GM19025 (cell line): Measurements from ENCODE around the gene B4GALT6.

Source experiments
- ATAC-seq: cut with Tn5 transposase; IDR thresholded peaks from one replicate; pipeline ENCODE4 v1.9.1; 2021; ENCODE audit warnings: mild to moderate bottlenecking, low read depth, moderate library complexity; ENCODE audit not compliant: unreplicated experiment

B4GALT6 gene

DNA sequence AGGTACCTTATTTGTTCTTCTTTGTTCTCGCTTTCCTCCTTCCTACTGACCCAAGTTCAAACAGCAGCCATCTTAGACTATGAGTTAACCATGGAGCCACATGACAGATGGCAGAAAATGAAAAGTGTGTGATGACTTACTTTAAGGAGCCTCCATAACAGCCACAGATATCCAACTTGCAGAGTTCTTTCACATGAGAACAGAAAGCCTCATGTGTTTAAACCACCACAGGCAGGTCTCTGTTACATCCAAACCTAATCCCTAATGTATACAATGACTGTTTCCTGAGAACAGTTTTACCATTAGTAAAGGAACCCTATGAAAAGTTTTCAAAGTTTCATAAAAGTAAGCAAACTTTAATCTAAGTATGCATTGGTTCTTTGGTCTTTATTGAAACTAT, 20.3 kb downstream of the B4GALT6 start:
- no peak for ATAC-seq

DNA sequence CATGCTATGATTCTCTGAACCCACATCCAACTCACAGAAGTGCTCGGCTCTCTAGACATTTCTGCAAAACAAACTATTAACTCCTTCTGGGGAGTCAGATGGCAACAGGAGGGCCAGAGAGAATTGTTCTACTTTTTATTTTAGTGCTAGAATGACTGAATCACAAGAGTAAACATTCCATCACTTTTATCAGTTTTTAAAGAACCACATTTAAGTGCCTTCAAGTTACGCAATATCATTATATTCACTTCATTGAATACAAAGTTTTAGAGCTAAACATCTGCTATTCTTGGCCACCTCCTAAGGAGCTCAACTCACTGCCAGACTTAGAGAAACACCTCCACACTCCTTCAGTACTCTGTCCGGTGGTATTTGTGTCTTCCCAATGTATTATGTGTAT, 22.4 kb downstream of the B4GALT6 start:
- ATAC-seq = no peak

DNA sequence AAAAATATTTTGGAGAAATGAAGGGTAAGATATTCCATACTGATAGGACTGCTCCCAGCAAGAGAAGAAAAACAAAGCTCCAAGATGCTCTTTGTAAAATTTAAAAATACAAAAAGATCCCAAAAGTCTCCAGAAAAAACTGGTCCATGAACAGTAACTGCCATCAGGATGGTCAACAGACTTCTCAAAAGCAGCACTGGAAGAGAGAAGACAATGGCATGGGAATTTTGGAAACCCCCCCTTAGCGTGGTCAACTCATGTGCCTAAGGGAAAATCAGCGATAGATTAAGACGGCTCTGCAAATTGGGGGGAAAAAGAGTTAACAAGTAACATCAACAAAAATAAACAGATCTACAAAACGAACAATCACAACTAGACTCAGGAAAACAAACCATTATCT, 23.6 kb downstream of the B4GALT6 start:
- ATAC-seq = no peak

DNA sequence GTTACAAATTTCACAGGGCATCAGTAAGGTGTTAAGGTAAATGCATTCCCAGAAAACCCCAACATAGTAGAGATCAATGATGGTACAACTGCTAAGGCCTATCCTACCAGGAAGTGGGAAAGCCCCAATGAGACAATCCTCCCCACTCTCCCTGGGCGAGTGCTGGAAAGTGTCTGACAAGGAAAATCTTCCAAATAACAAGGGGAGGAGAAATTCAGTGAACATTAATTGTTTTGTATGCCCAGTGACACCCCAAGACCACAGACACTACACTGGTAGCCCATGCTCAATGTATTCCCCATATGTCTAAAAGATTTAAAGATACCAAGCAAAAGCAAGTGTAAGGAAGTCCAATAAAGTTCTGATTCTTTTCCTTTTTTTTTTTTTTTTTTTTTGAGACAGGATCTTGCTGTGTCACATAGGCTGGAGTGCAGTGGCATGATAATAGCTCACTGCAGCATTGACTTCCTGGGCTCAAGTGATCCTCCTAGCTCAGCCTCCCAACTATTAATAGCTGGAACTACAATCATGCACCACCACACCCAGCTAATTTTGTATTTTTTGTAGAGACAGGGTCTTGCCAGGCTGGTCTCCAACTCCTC, 24.7 kb downstream of the B4GALT6 start:
- ATAC-seq = no peak

DNA sequence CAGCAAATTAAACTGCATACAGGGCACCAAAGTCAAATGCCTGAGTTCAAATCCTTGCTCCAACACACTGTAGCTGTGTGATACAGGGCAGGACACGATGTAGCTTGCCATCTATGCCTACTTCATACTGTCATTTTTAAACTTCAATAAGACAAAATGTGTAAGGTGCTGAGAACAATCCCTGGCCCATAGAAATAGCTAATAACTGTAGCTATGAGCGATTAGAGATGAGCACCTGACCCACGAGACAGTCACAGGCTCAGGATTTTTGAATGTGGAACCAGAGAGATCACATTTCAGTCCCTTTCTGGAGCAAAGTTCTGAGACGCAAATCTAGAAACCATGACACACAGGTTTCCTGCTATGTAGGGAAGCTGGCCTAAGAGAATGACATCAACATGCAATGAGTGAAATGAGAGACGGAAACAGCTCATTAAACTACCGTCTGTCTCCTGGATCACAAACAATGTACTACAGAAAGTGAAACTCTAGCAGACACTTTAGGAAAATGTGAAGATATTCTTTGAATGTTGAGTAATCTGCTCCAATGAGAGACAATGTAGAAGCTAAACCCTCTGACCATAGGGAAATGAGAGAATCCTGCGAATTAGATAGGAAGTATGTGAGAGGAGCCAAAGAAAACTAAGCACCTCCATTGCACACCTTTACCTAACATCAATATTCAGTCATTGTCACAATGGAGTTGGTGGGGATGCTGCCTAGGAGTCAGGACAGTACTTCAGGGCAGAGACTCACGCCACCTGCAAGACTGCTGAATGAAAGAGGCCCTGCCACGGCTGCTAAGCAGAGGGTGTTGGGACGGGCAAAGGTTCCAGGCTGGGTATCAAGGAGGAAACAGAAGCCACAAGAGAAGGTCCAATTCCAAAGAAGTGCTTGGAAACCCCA, 25.5 kb downstream of the B4GALT6 start:
- ATAC-seq = peak; percentile 49

DNA sequence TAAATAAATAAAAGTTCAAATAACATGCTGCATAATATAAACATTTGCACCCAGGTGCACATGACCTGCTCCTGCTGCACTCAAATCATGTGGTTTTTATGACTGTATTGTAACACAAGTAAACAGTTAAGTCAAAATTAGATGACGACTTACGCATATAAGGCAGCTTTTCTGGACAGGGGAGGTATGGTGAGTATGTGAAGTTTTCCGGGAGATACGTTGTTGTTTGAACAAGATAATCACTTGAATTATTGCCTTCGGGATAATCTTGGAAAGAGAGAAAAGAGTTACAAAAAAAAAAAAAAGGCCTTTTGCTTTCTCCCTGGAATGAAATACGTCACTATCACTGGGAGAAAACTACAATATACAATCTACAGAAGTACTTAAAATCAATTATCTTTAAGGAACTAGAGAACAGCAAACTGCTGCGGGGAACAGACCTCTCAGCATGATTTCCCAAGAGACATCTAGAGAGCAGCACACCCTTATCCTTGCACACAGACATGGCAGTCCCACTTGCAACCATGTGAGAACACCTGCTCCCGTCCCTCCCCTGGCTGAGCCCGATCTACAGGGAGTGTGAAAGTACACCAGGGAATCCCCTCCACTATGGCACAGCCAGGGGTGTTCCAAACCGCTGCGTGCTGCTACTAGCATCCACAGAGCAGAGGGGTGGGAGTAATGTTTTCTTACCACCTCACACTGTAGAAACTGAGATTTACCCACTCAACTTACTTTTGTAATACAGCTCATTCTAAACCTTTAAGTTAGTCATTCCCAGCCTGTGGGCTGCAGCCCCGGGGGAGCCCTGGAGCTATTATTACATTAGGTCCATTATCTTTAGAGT, 26.3 kb downstream of the B4GALT6 start:
- ATAC-seq = peak; percentile 81

DNA sequence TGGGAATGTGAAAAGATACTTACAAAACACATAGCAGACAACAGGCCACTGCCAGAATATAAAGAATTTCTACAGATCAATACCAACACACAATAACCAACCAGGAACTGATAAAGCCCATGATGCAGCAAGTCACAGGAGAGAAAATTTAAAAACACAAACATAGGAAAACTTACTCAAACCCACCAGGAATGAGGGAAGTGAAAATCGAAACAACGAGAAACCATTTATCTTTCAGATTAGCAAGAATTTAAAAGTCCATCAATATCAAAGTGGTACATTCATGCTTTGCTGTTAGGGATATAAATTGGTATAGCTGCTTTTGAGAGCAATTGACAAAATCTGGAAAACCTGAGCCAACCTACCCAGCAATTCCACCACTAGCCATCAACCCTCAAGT, 27.6 kb downstream of the B4GALT6 start:
- ATAC-seq = no peak

DNA sequence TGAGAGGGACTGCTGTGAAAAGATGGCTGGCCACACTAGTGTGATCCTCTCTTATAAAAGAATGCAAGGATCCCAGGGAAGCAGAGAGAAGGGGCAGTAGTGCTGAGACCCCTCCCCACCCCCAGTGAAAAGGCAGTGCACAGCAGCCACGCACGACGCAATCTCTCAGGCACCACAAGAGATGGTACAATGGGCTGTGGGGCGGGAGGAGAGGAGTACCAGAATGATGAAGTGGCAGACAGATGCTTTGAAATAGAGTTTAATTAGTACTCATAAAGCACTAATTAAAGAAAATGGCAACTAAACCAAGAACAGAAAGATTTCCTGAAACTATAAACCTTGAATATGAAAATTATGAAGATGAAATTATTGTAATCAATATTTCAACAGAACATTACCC, 29.0 kb downstream of the B4GALT6 start:
- no peak for ATAC-seq

DNA sequence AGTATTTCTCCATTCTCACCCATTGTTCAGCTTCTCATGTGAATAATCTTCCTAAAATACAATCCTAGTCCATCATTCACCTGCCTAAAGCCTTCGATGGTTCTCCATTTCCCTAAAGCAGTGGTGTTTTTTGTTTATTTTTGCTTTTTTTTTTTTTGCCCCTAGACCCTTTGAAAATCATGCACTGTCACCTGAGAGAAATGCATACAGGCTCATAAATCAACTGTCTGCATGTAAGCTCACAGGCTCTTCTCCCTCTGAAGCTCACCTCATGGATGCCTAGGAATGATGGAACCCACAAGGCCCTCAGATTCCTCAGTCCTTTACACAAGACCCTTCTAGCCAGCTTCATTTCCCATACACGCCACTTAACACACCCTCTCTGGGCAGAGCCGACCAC, 31.5 kb downstream of the B4GALT6 start:
- ATAC-seq = no peak

DNA sequence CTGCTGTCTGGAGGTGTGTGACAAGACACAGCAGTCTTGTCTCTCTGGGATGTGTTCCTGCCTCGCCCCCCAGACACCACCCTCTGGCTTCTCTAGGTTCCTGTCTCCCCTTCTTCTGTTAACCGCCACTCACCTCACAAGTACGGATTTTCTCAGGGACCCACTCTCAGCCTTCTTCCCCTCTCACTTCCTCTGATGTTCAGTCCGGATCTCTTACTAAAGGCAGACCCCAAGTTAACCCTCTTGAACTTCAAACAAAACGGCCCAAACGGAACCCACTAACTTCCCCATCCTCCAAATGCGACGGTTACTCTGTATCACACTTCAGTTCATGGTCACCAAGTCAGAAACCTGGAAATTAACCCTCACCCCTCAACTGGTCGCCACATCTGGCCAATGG, 32.0 kb downstream of the B4GALT6 start:
- no peak for ATAC-seq

DNA sequence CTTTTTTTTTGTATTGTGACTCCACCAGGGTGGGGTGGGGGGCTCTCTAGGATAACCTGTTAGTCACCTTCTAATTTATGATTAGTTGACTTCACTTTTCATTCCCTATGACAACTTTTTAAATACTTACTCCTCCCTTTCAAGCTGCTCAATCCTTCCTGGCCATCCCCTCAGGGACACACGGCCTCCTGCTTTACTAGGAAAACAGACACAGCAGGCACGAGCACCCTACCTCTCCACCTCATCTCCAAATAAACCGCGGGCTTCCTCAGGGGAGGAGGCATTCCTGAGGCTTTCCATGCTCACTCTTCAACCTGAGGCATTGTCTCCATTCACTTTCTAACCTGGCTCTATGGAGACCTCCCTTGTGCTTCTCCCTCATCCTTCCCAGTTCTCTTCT, 33.0 kb downstream of the B4GALT6 start:
- ATAC-seq = no peak

DNA sequence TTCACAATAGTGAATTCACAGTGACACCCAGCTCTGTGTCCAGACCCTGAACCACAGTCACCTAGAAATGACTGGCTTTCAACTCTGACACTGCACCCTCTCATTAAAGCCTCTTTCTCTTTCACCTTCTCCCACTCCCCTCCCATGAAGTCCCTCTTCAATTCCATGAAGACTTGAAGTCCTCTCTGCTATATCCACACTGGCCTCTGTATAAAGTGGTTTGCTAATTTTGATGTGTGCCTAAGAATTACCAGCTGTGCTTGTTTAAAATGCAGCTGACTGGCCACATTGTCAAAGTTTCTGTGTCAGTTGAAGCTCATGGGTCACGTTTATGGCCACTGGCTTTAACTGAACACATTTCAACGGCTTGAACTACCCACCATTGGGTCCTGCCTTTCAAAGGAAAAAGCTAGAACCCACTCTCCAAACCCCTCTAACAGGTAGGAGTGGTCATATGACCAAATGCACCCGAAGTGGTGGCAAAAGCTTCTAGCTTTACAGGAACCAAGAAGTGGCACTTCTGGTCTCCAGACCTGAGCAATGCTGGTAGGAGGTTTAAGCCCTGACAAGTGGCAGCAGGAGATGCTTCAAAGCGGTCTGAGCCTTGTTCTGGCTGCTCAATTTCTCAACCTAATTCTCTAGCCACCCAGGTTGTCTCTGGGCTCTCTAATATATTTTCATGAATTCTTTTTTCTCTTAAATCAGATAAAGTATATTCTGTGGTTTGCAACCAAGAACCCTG, 34.2 kb downstream of the B4GALT6 start:
- ATAC-seq = peak; percentile 42

DNA sequence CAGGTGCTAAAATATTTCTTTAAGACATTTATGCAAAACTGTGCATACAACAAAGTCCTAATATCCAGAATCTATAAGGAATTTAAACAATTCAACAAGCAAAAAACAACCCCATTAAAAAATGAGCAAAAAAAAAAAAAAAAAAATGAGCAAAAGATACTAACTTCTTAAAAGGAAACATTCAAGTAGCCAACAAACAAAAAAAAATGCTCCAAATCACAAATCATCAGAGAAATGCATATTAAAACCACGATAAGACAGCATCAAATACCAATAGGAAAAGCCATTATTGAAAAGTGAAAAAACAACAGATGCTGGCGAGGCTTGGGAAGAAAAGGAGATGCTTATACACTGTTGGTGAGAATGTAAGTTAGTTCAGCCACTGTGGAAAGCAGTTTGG, 34.9 kb downstream of the B4GALT6 start:
- ATAC-seq = no peak

DNA sequence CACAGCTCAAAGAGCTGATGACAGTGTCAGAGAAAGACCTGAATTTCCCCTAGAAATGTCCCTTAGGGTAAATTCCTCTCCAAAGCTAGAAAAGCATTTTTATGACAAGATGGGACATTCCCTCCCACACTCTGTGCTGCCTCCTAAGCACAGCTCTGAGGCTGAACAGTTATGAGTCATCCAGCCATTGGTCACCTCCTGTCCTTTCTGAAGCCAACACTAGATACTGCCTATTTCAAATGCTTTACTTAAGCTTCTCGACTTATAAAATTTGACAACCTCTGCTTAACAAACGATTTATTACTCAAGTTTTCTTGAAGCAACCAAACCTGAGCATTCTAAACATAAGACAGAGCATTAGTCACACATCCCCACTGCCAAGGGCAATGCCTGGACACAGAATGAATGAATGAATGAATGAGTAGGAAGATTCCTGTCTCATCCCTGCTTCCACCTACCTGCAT, 35.4 kb downstream of the B4GALT6 start:
- peak; percentile 66 for ATAC-seq

DNA sequence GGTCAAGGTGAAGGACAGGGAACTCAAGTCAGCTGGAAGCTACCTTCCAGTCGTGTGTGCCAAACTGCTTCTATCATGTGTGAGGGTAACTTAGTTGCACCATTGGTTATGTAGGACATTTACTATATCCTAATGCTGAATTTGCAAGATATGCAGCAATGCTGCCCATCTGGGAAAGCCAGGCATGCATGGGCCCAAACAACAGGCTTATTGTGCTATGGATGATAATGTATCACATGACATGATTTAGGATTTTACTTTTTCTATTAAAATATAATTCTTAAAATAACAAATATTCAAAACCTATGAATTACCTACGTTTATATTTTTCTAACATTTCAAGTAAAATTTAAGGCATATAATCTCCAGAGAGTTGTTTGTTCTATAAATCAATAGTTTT, 35.9 kb downstream of the B4GALT6 start:
- no peak for ATAC-seq

DNA sequence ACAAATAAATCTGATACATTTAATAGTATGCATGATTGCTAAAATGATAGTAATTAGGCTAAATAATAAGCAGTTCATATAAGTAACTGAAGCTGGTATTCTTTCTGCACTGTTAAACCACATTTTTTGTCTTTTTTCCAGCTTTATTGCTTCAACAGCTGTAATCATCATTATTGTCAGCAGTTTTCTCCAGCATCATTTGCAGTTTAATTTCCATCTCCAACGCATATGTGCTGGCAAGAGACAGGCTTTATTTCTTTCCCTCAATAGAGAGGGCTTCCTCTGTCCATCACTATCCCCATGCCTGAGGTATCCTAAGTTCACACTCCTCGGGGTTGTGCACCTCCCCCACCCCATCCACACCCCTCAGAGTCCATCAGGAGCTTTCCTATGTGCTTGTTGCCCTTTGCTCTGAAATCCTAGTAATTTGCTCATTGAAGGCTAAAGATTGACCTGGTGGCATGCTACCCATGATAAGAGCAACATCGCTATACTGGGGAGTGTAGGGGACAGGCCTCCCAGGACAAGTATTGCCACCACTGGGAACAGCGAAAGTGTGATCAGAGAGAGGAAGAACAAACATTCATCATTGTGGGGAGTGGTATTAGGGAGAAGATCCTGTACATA, 37.1 kb downstream of the B4GALT6 start:
- ATAC-seq = no peak

DNA sequence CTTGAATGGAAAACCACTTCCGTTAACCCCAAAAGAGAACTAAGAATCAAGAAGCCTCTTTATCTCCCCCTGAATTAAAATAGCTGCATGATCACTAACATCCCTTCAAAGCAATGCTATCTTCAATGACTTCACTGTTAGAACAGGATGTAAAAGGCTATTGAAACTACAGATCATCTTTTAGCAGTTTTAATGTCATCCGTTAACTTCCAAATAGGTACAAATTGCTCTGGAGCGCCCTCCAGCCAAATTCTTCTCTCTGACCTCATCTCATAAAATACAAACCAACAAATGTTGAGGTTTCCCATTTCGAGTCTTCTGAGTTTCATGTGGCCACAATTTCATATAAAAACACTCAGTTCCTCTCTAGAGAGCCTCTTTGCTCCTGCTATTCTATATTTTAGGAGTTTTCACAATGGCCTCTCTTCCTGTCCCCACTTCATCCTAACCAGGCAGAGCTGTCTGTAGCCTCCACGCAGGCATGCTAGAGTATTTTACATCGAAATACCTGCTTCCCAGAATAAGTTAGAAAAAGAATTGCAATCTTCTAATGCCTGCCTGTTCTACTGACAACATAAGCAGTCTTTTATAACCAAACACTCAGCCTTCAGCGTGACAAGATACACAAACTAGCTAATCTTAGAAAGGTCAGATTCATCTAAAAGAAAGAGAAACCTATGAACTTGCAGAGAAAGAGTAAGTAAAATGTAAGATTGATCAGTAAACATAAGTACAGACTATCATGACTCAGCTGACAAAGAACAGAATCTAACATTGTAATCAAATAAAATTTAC, 37.9 kb downstream of the B4GALT6 start:
- ATAC-seq = no peak

DNA sequence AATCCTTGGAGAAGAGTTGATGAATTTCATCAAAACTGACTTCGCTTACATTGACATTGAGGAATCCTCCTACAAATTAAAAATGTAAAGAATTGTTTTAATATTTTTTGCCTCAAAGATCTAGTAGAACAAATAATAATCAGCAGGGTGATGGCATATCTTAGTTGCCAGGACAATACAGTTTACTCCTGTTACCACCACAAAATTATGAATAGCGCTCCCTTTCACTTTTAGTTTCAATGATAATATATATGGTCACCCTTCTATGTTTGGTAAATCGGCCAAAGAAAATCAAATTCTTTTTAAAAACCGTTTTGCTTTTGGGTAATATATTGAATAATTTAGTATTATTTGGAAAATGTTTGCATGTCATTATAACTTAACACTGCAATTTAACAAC, 39.0 kb downstream of the B4GALT6 start:
- no peak for ATAC-seq

DNA sequence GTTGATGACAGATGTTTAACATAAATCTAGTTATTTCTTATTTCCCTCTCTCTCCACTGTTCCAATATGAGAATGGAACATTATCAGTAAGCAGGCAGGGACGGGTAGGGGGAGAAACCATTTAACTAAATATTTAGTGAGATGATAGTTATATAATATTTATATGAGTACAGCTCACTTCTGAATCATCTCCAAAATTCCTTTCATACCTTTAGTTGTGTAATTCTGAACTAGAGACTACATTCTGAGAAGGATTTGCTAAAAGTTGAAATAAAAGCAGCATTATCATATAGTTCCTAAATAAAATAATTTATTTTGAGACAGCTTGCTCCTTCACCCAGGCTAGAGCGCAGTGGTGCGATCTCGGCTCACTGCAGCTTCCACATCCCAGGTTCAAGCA, 41.4 kb downstream of the B4GALT6 start:
- ATAC-seq = no peak
